GM12892 (cell line): ENCODE results near the gene SELP.

Experiments
- POLR2A ChIP-seq: IDR thresholded peaks from 2 replicates; pipeline ENCODE4 v1.6.1; 2011; ENCODE audit warnings: low read depth, low read length, control low read depth
- POLR2AphosphoS5 ChIP-seq: IDR thresholded peaks from 2 replicates; pipeline ENCODE4 v1.6.1; 2011; ENCODE audit warnings: low read depth, low read length, control low read depth

DNA sequence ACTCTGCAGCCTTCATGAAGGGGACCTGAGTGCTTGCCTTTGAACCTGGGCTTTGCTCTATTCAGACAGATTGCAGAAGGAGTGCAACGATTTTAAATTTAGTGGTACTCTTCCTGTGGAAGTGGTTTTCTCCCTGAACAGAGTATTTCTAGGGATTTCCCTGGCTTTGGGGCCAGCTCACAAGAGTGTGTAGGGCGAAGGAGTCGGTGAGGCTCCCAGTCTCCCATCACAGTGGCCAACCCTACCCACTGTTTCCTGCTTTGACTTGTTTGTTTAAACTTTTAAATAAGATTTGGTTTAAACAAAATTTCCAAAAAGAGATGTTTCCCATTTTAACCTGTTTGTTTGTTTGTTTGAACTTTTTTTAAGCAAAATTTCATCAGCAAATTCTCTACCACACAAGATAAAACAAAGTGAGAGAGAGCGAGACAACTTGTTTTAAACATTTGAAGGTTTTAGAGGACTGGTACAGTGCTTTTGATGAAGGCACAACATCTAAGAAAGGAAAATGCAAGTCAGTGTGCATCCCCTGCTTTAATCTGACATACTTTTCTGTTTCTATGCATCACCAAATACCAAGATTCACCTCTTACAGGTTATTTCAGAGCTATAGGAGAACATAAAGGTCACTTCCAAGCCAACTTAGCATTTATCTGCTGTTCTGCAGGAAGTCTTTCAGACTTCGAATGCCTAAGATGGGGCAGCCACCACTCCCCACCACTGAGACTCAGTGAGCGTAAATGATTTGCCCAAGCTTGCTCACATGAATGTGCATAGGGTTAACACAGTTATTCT lies 6.6 kb downstream of the SELP start:
- TF ChIP-seq POLR2AphosphoS5 (no peak), POLR2A (no peak)
